ENCODE measurements around the gene BRD1.

Gene BRD1

GRCh38 chr22:49798486-49799151, 29.1 kb downstream of the BRD1 start:
- no peak for DNase-seq (ENCODE audit: low read depth in 2 of 2)
- H3K4me3 ChIP-seq (replicated peaks in 1 of 2; ENCODE audit: low read depth in 2 of 2, low read length in 2 of 2): no peak overlapping the region
- no peak for TF ChIP-seq CTCF (IDR thresholded peaks at IDR 0.05; ENCODE audit: low read depth, low read length)

- no peak for TF ChIP-seq CTCF (IDR thresholded peaks at IDR 0.05; ENCODE audit: low read depth, low read length)
- no peak for DNase-seq (ENCODE audit: low read depth in 2 of 2)
- H3K4me3 ChIP-seq (replicated peaks in 1 of 2; ENCODE audit: low read depth in 2 of 2, low read length in 2 of 2): no peak overlapping the region
Observed at GRCh38 chr22:49797706-49798105, 30.0 kb downstream of the BRD1 start.

GRCh38 chr22:49796596-49797270, 30.9 kb downstream of the BRD1 start:
- no peak for DNase-seq (ENCODE audit: low read depth in 2 of 2)
- H3K4me3 ChIP-seq (replicated peaks in 1 of 2; ENCODE audit: low read depth in 2 of 2, low read length in 2 of 2): no peak overlapping the region
- no peak for TF ChIP-seq CTCF (IDR thresholded peaks at IDR 0.05; ENCODE audit: low read depth, low read length)

GRCh38 chr22:49795521-49795920, 32.2 kb downstream of the BRD1 start:
- no peak overlapping the region for H3K4me3 ChIP-seq (replicated peaks in 1 of 2; ENCODE audit: low read depth in 2 of 2, low read length in 2 of 2)
- DNase-seq (ENCODE audit: low read depth in 2 of 2): no peak
- no peak for TF ChIP-seq CTCF (IDR thresholded peaks at IDR 0.05; ENCODE audit: low read depth, low read length)

- TF ChIP-seq CTCF (IDR thresholded peaks at IDR 0.05; ENCODE audit: low read depth, low read length): no peak
- H3K4me3 ChIP-seq (replicated peaks in 1 of 2; ENCODE audit: low read depth in 2 of 2, low read length in 2 of 2): no peak overlapping the region
Observed at GRCh38 chr22:49793871-49794270, 33.8 kb downstream of the BRD1 start.

GRCh38 chr22:49793296-49793695, 34.4 kb downstream of the BRD1 start:
- no peak overlapping the region for H3K4me3 ChIP-seq (replicated peaks in 1 of 2; ENCODE audit: low read depth in 2 of 2, low read length in 2 of 2)
- TF ChIP-seq CTCF (IDR thresholded peaks at IDR 0.05; ENCODE audit: low read depth, low read length): no peak
- no peak for DNase-seq (ENCODE audit: low read depth in 2 of 2)

More at GRCh38 chr22:49793871-49794270, 33.8 kb downstream of the BRD1 start:
- DNase-seq (ENCODE audit: low read depth in 2 of 2): no peak
